GM21786 (cell line): ENCODE results near the gene FKBP14.

Experiments
- ATAC-seq: cut with Tn5 transposase; IDR thresholded peaks from one replicate; pipeline ENCODE4 v1.9.1; 2021; ENCODE audit not compliant: unreplicated experiment

The FKBP14 gene, protein sequence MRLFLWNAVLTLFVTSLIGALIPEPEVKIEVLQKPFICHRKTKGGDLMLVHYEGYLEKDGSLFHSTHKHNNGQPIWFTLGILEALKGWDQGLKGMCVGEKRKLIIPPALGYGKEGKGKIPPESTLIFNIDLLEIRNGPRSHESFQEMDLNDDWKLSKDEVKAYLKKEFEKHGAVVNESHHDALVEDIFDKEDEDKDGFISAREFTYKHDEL

GRCh38 chr7:30026229-30027064 lies at the start of gene FKBP14:
Gene FKBP14, minus strand, starts transcription at chr7:30026702. Its CDS starts 194 bp downstream, at chr7:30026508.
- ATAC-seq = peak; percentile 75

DNA sequence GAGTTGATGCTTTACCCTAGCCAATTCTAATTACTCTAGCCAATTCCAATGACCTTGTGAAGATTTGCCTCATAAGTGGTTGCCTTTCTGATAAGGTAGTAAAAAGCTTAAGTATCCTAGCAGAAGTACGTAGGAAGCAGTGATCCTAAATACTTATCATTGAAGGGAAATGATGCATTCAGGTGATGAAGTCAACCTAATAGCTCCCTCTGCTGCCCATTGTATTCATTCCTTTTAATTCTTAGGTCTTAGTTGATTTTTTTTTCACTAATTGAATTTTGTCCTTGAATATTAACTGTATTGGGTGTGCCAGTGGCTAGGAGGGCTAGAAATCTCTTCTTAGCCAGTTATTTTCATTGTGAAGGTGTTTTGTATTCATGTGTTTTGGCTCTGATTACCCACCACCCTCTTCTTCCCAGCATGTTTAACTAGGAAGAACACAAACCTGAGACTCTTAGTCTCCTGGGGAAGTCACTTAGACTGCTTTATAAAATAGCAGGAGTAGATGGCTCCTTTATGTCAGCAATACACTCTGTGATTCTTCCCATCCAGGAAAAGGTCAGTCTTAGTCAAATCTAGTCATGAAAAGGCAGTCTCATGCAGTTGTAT lies 48.0 kb upstream of the FKBP14 start:
- no peak for ATAC-seq

DNA sequence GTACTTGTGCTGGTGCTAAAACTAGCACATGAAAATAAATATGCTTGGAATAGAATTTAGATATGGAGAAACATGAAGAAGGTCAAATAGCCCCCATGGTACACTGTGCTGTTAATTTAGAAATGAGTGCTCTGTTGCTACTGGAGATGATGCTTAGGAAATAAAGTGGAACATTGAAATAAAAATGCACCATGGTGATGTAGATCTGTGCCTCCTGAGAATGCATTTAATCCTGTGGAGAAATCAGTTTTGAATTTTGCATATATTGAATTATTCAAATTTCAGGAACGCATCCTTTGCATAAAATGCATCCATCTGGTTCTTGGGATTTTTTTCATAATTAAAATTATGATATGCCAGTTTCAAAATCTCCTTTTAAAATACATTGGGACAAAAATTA lies 46.2 kb upstream of the FKBP14 start:
- ATAC-seq = no peak

DNA sequence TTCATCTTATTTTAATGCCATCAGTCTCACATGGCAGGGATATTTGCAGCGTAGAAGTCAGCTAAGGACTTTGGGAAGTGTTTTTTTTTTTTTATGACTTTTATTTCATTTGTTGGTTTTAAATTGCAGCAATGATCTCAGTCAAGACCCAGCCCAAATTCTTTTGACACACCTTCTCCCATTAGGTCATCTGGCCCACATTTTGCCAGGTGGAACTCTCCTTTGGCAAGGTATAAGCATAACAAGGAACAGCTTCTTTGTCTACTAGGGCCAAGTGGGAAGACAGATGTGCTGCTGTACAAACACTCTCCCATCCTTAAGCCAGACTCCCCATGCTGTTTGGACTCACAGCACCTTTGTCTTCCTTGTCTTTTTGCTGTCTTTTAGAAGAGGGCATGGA lies 43.5 kb upstream of the FKBP14 start:
- ATAC-seq = no peak

- ATAC-seq = no peak
These were observed 42.8 kb upstream of the FKBP14 start for GRCh38 chr7:30069096-30069867.

GRCh38 chr7:30068117-30068516 lies 41.6 kb upstream of the FKBP14 start:
- ATAC-seq = no peak

DNA sequence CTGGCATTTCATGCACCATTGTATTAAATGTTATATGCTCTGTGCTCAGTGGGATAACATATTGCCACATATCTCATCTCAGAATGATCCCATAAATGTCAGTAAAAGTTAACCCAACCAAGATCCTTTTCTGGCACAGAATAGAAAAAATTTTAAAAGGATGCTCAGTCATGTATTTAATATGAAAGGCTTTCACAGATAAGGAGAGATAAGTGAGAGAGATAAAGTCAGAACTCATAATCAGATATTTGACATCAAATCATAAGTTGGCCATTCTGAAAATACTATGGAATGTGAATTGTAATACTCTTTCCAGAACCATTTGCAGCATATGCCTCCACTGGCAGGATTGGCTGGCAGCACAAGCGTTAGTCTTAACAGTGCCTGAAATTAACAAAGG lies 40.2 kb upstream of the FKBP14 start:
- no peak for ATAC-seq

- no peak for ATAC-seq
These were observed 39.2 kb upstream of the FKBP14 start for GRCh38 chr7:30065746-30066145.

GRCh38 chr7:30062587-30062986 lies 36.1 kb upstream of the FKBP14 start:
- ATAC-seq = no peak

DNA sequence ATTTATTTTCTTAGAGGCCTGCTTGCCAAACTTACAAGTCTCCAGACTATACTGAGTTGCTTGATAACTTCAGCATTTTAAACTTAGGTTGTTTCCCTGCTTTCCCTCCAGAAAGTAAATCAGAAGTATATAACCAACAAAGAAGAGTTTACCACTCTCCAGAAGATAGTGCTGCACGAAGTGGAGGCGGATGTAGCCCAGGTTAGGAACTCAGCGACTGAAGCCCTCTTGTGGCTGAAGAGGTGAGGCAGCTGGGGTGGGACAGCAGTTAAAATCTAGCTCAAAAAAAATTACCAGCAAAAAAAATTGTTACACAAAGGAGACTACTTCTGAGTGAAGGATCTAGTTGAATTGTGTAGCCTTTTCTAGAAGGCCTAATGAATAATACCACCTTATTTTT lies 35.3 kb upstream of the FKBP14 start:
- ATAC-seq = peak; percentile 80

GRCh38 chr7:30057741-30058140 lies 31.2 kb upstream of the FKBP14 start:
- no peak for ATAC-seq

GRCh38 chr7:30053068-30053467 lies 26.6 kb upstream of the FKBP14 start:
- no peak for ATAC-seq

DNA sequence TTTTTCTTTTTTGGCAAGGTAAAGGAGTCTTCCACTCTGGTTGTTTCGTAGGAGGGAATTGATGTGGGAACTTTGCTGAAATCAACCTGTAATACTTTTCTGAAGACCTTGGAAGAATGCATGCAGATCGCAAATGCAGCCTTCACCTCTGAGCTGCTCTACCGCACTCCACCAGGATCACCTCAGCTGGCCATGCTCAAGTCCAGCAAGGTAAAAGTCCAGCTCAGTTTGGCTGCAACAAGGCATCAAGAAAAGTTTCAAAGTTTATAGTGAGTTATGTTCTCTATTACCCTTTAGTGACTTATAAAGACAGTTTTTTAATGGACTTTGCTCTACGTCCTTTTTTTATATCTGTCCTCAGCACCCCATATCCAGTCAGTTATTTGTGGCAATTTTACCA lies 22.7 kb upstream of the FKBP14 start:
- ATAC-seq = no peak

GRCh38 chr7:30048582-30048981 lies 22.1 kb upstream of the FKBP14 start:
- no peak for ATAC-seq

- ATAC-seq = no peak
These were observed 20.6 kb upstream of the FKBP14 start for GRCh38 chr7:30047124-30047523.

GRCh38 chr7:30046127-30046770 lies 19.7 kb upstream of the FKBP14 start:
- no peak for ATAC-seq

GRCh38 chr7:30041526-30042269 lies 15.2 kb upstream of the FKBP14 start:
- no peak for ATAC-seq

GRCh38 chr7:30040938-30041337 lies 14.4 kb upstream of the FKBP14 start:
- no peak for ATAC-seq

DNA sequence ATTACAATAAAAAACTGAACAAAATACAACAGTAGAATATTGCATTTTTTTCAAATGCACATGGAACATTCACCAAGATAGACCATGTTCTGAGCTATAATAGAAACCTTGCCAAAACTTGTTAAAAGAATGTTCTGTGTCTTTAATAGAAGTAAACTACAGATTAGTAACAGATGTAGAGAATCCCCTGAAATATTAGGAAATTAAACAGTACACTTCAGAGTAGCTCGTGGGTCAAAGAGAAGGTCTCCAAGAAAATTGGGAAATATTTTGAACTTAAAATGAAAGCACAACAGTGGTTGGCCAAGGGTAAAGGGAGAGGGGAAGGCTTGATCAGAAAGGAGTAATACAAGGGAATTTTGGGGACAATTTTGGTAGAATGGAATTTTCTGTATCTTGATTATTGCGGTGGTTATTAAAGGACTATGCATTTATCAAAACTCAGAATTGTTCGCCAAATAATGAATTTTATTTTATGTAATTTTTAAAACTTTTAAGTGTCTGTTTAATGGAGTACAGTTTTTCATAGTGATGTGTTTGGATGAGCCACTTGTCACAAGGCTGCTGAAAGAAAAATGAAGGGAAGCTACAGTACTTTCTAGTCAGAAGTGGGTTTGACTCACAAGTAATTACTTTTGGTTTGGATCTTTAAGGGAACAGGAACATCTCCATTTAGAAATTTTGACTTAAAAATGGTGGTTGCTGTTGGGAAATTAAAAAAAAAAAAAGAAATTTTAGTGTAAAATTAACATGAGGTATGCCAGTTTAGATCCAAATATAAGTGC lies 11.9 kb upstream of the FKBP14 start:
- ATAC-seq = no peak
